NCI-H2029 treated with DMSO at 0.1 percent for 48 hours (cell line): Measurements from ENCODE around the gene FAM43B.

Experiments used
- DNase-seq: peaks from one replicate; lab custom pipeline; 2025; lab: John Stamatoyannopoulos, UW

FAM43B gene

GRCh38 chr1:20593756-20594155 is 41.4 kb downstream of the FAM43B start:
- DNase-seq, result no peak

- no peak for DNase-seq
Measured at GRCh38 chr1:20594746-20595145, 42.4 kb downstream of the FAM43B start.

- DNase-seq, result no peak
Measured at GRCh38 chr1:20596106-20596505, 43.7 kb downstream of the FAM43B start.

GRCh38 chr1:20597650-20598049 is 45.3 kb downstream of the FAM43B start:
- DNase-seq, result no peak

- no peak for DNase-seq
Measured at GRCh38 chr1:20600156-20600555, 47.8 kb downstream of the FAM43B start.

GRCh38 chr1:20601129-20601825 is 48.9 kb downstream of the FAM43B start:
- no peak for DNase-seq

GRCh38 chr1:20602851-20603450 is 50.6 kb downstream of the FAM43B start:
- no peak for DNase-seq

GRCh38 chr1:20603504-20604464 is 51.4 kb downstream of the FAM43B start:
- DNase-seq, result no peak
